HG02885 (cell line): ENCODE measurements around the gene PAX8.
"Not testable (repeated sequence)": the region's sequence is repeated elsewhere in the genome, so short reads cannot be mapped to it uniquely, and the experiment has no call there.

Experiments
- ATAC-seq: cut with Tn5 transposase; IDR thresholded peaks from one replicate; pipeline ENCODE4 v1.9.1; 2021; ENCODE audit warnings: mild to moderate bottlenecking; ENCODE audit not compliant: unreplicated experiment, poor library complexity

Gene PAX8

GRCh38 chr2:113297590-113297989 lies 18.9 kb upstream of the PAX8 start:
- peak; percentile 43 for ATAC-seq

GRCh38 chr2:113291191-113291590 lies 12.5 kb upstream of the PAX8 start:
- no peak for ATAC-seq

- not testable (repeated sequence) for ATAC-seq
Observed at GRCh38 chr2:113288674-113289149, 10.0 kb upstream of the PAX8 start.

GRCh38 chr2:113288117-113288673 lies 9.5 kb upstream of the PAX8 start:
- ATAC-seq: not testable (repeated sequence)

- no peak for ATAC-seq
Observed at GRCh38 chr2:113285816-113286215, 7.1 kb upstream of the PAX8 start.

GRCh38 chr2:113284999-113285398 lies 6.3 kb upstream of the PAX8 start:
- ATAC-seq: not testable (repeated sequence)

- ATAC-seq: no peak
Observed at GRCh38 chr2:113284476-113284875, 5.8 kb upstream of the PAX8 start.

GRCh38 chr2:113283704-113284284 lies 5.1 kb upstream of the PAX8 start:
- no peak for ATAC-seq

GRCh38 chr2:113282747-113283533 lies 4.2 kb upstream of the PAX8 start:
- no peak for ATAC-seq

- ATAC-seq: no peak
Observed at GRCh38 chr2:113281910-113282746, 3.4 kb upstream of the PAX8 start.

- no peak for ATAC-seq
Observed at GRCh38 chr2:113278073-113278741, 514 bp downstream of the PAX8 start.

GRCh38 chr2:113277474-113278072 lies 1.1 kb downstream of the PAX8 start:
- ATAC-seq: no peak

- ATAC-seq: no peak
Observed at GRCh38 chr2:113276761-113277425, 1.8 kb downstream of the PAX8 start.

GRCh38 chr2:113276216-113276760 lies 2.4 kb downstream of the PAX8 start:
- ATAC-seq: no peak

GRCh38 chr2:113275556-113276215 lies 3.0 kb downstream of the PAX8 start:
- ATAC-seq: no peak

GRCh38 chr2:113274432-113274831 lies 4.3 kb downstream of the PAX8 start:
- ATAC-seq: no peak

- ATAC-seq: no peak
Observed at GRCh38 chr2:113273981-113274380, 4.7 kb downstream of the PAX8 start.

- no peak for ATAC-seq
Observed at GRCh38 chr2:113273027-113273551, 5.6 kb downstream of the PAX8 start.
